HEK293 (cell line): Measurements from ENCODE around the gene OR2T4.

Source experiments
- CTCF ChIA-PET: fragments of 350-600 bp; formaldehyde crosslinking; extraction: SDS; loops from one replicate; lab custom pipeline; 2021; ENCODE audit warnings: antibody characterized with exemption; lab: Yijun Ruan, JAX
- POLR2A ChIA-PET: fragments of 300-600 bp; formaldehyde crosslinking; extraction: SDS; loops from one replicate; lab custom pipeline; 2020; ENCODE audit warnings: antibody characterized with exemption, inconsistent platforms; lab: Yijun Ruan, JAX
- H3K27ac ChIP-seq: fragments of 200-500 bp; sonication (Bioruptor generic); 2 replicates; pipeline ENCODE4 v1.5.1; 2014; ENCODE audit warnings: low read depth, low read length, control low read depth, inconsistent platforms; ENCODE audit errors: extremely low read depth
- H3K36me3 ChIP-seq, 2 experiments: fragments of 200-500 bp in 1 of 2; sonication (Bioruptor generic) in 1 of 2; 1 replicate in 1 of 2; 2 replicates in 1 of 2; pipeline ENCODE4 v1.5.1; 2014 to 2017; ENCODE audit warnings: inconsistent platforms in 2 of 2, low read length in 2 of 2; ENCODE audit not compliant: control insufficient read depth in 2 of 2, insufficient read depth in 1 of 2
- H3K4me1 ChIP-seq: fragments of 200-500 bp; sonication (Bioruptor generic); 2 replicates; pipeline ENCODE4 v1.5.1; 2014; ENCODE audit warnings: mild to moderate bottlenecking, low read length, inconsistent platforms; ENCODE audit not compliant: control insufficient read depth, insufficient read depth
- H3K4me3 ChIP-seq: 2 replicates; pipeline ENCODE4 v1.5.1; 2011; ENCODE audit warnings: low read depth, mild to moderate bottlenecking, control low read depth, low read length, moderate library complexity
- H3K9me3 ChIP-seq: fragments of 200-500 bp; sonication (Bioruptor generic); 2 replicates; pipeline ENCODE4 v1.5.1; 2014; ENCODE audit warnings: low read depth, low read length, inconsistent platforms; ENCODE audit not compliant: control insufficient read depth, insufficient read depth
- AEBP2 ChIP-seq: fragments of 450-650 bp; formaldehyde crosslinking; IDR thresholded peaks from 2 replicates; pipeline ENCODE4 v1.5.1; 2016; ENCODE audit warnings: missing biosample characterization, missing genetic modification characterization, borderline replicate concordance
- BCL11B ChIP-seq: fragments of 450-650 bp; formaldehyde crosslinking; IDR thresholded peaks from 2 replicates; pipeline ENCODE4 v1.5.1; 2016; ENCODE audit warnings: low read depth, missing biosample characterization, missing genetic modification characterization
- GLI2 ChIP-seq: fragments of 450-650 bp; formaldehyde crosslinking; IDR thresholded peaks from 2 replicates; pipeline ENCODE4; 2017; ENCODE audit warnings: missing biosample characterization, missing genetic modification characterization, low read depth, borderline replicate concordance
- GLIS1 ChIP-seq: fragments of 450-650 bp; formaldehyde crosslinking; IDR thresholded peaks from 2 replicates; pipeline ENCODE4 v1.5.1; 2016; ENCODE audit warnings: missing biosample characterization, missing genetic modification characterization
- OSR2 ChIP-seq: fragments of 450-650 bp; formaldehyde crosslinking; IDR thresholded peaks from 2 replicates; pipeline ENCODE4 v1.5.1; 2016; ENCODE audit warnings: missing biosample characterization, missing genetic modification characterization
- SP2 ChIP-seq: fragments of 450-650 bp; formaldehyde crosslinking; IDR thresholded peaks from 2 replicates; pipeline ENCODE4 v1.5.1; 2016; ENCODE audit warnings: missing biosample characterization, missing genetic modification characterization
- ZBTB21 ChIP-seq: fragments of 450-650 bp; formaldehyde crosslinking; IDR thresholded peaks from 2 replicates; pipeline ENCODE4 v1.5.1; 2017; ENCODE audit warnings: missing biosample characterization, missing genetic modification characterization
- ZFP3 ChIP-seq: fragments of 450-650 bp; formaldehyde crosslinking; IDR thresholded peaks from 2 replicates; pipeline ENCODE4 v1.5.1; 2016; ENCODE audit warnings: low read depth, missing biosample characterization, missing genetic modification characterization
- ZNF112 ChIP-seq: fragments of 450-650 bp; formaldehyde crosslinking; IDR thresholded peaks from 2 replicates; pipeline ENCODE4 v1.5.0; 2017; ENCODE audit warnings: missing biosample characterization, missing genetic modification characterization
- ZNF2 ChIP-seq: fragments of 450-650 bp; formaldehyde crosslinking; IDR thresholded peaks from 2 replicates; pipeline ENCODE4 v1.5.1; 2016; ENCODE audit warnings: missing biosample characterization, missing genetic modification characterization
- ZNF239 ChIP-seq: fragments of 450-650 bp; formaldehyde crosslinking; IDR thresholded peaks from 2 replicates; pipeline ENCODE4 v1.5.1; 2016; ENCODE audit warnings: missing biosample characterization, missing genetic modification characterization
- ZNF518A ChIP-seq: fragments of 450-650 bp; formaldehyde crosslinking; conservative IDR thresholded peaks from 2 replicates; pipeline ENCODE4 v1.5.1; 2016; ENCODE audit warnings: low read depth, missing biosample characterization, missing genetic modification characterization
- ZNF629 ChIP-seq: fragments of 450-650 bp; formaldehyde crosslinking; IDR thresholded peaks from 2 replicates; pipeline ENCODE4 v1.5.1; 2017; ENCODE audit warnings: missing biosample characterization, missing genetic modification characterization
- ZNF658 ChIP-seq: fragments of 450-650 bp; formaldehyde crosslinking; IDR thresholded peaks from 2 replicates; pipeline ENCODE4; 2016; ENCODE audit warnings: missing biosample characterization, missing genetic modification characterization
- ZNF660 ChIP-seq: fragments of 450-650 bp; IDR thresholded peaks from 2 replicates; pipeline ENCODE4 v1.5.1; 2018; ENCODE audit warnings: missing biosample characterization, mild to moderate bottlenecking, missing genetic modification characterization
- ZNF777 ChIP-seq: fragments of 450-650 bp; formaldehyde crosslinking; IDR thresholded peaks from 2 replicates; pipeline ENCODE4 v1.5.1; 2017; ENCODE audit warnings: missing biosample characterization, missing genetic modification characterization, borderline replicate concordance
- ZNF785 ChIP-seq: fragments of 450-650 bp; formaldehyde crosslinking; IDR thresholded peaks from 2 replicates; pipeline ENCODE4 v1.5.1; 2016; ENCODE audit warnings: missing biosample characterization, missing genetic modification characterization
- ZNF792 ChIP-seq: fragments of 450-650 bp; formaldehyde crosslinking; IDR thresholded peaks from 2 replicates; pipeline ENCODE4 v1.5.1; 2016; ENCODE audit warnings: missing biosample characterization, missing genetic modification characterization

OR2T4 gene

GRCh38 chr1:248388426-248388825 lies 27.0 kb downstream of the OR2T4 start:
- Histone ChIP-seq H3K9me3 (no peaks in the 10 kb centered on the region), H3K27ac (no peak overlapping the region), H3K4me3 (no peak overlapping the region), H3K4me1 (no peaks in the 10 kb centered on the region), H3K36me3 (no peaks in the 10 kb centered on the region)
- ChIA-PET CTCF (no interaction called here), POLR2A (no interaction called here)
- TF ChIP-seq GLIS1 (tag by site-specific recombination), result no peak
- TF ChIP-seq ZBTB21 (tag by site-specific recombination), result no peak
- no peak for TF ChIP-seq BCL11B
- no peak for TF ChIP-seq ZNF658 (tag by site-specific recombination)
- no peak for TF ChIP-seq ZNF112 (tag by site-specific recombination)

GRCh38 chr1:248393050-248393449 lies 31.6 kb downstream of the OR2T4 start:
- Histone ChIP-seq H3K36me3 (no peaks in the 10 kb centered on the region), H3K4me3 (no peak overlapping the region), H3K4me1 (no peaks in the 10 kb centered on the region), H3K27ac (no peak overlapping the region), H3K9me3 (no peaks in the 10 kb centered on the region)
- ChIA-PET CTCF (no interaction called here), POLR2A (no interaction called here)
- TF ChIP-seq ZNF2 (tag by site-specific recombination), result no peak
- TF ChIP-seq ZNF777, result no peak
- TF ChIP-seq ZBTB21 (tag by site-specific recombination), result no peak
- no peak for TF ChIP-seq SP2 (tag by site-specific recombination)
- TF ChIP-seq ZNF792 (tag by site-specific recombination), result no peak
- no peak for TF ChIP-seq AEBP2 (tag by site-specific recombination)

GRCh38 chr1:248402748-248403147 lies 41.3 kb downstream of the OR2T4 start, which contains the start of gene OR2T1:
TSS of gene OR2T1 (plus strand) at chr1:248403048. CDS start at chr1:248406148, 3,100 bp downstream.
- no peaks in the 10 kb centered on the region for H3K4me1 ChIP-seq
- no peak within 1 kb of the TSS for H3K4me3 ChIP-seq
- H3K9me3 ChIP-seq, result no peaks in the 10 kb centered on the region
- POLR2A ChIA-PET, result no interaction called here
- CTCF ChIA-PET, result no interaction called here
- H3K36me3 ChIP-seq, result no peaks in the 10 kb centered on the region
- TF ChIP-seq ZNF629 (tag by site-specific recombination) (no peak), ZFP3 (tag by site-specific recombination) (no peak), ZNF660 (tag by site-specific recombination) (no peak), ZNF785 (tag by site-specific recombination) (no peak), ZNF239 (tag by site-specific recombination) (no peak)
- no peak within 1 kb of the TSS for H3K27ac ChIP-seq

- POLR2A ChIA-PET, result no interaction called here
- TF ChIP-seq ZNF518A (tag by site-specific recombination) (no peak), OSR2 (tag by site-specific recombination) (no peak), GLI2 (tag by site-specific recombination) (no peak)
- Histone ChIP-seq H3K36me3 (no peaks in the 10 kb centered on the region), H3K9me3 (no peaks in the 10 kb centered on the region), H3K27ac (no peak overlapping the region), H3K4me1 (no peaks in the 10 kb centered on the region), H3K4me3 (no peak overlapping the region)
- CTCF ChIA-PET, result interaction anchor here (0.6 to 1.2 kb wide), 2 partner anchors 14 to 464 kb away, joined by 3 to 4 read pairs; no protein-coding TSS in a partner anchor
Observed at GRCh38 chr1:248404024-248404423, 42.6 kb downstream of the OR2T4 start.
